ENCODE measurements around the gene LDLRAD2.

LDLRAD2 gene

GRCh38 chr1:21831454-21831970 is 19.4 kb downstream of the LDLRAD2 start:
- Histone ChIP-seq H3K9me3 (ENCODE audit: control insufficient read depth, low read length) (no peaks in the 10 kb centered on the region), H3K27ac (ENCODE audit: insufficient read depth, low read length, poor library complexity, severe bottlenecking) (no peak overlapping the region), H3K4me1 (ENCODE audit: control insufficient read depth, insufficient read depth, low read length, poor library complexity, severe bottlenecking) (no peaks in the 10 kb centered on the region), H3K4me3 (ENCODE audit: insufficient read depth, low read depth, low read length, poor library complexity, severe bottlenecking) (no peak overlapping the region), H3K36me3 (ENCODE audit: control insufficient read depth, insufficient read depth, low read length) (no peaks in the 10 kb centered on the region), H3K27me3 (replicated peaks; ENCODE audit: control insufficient read depth, insufficient read depth, low read length, poor library complexity, severe bottlenecking) (no peaks in the 10 kb centered on the region)
- no peak for DNase-seq

GRCh38 chr1:21833392-21833976 is 21.4 kb downstream of the LDLRAD2 start:
- Histone ChIP-seq H3K36me3 (ENCODE audit: control insufficient read depth, insufficient read depth, low read length) (no peaks in the 10 kb centered on the region), H3K27ac (ENCODE audit: insufficient read depth, low read length, poor library complexity, severe bottlenecking) (no peak overlapping the region), H3K4me3 (ENCODE audit: insufficient read depth, low read depth, low read length, poor library complexity, severe bottlenecking) (no peak overlapping the region), H3K4me1 (ENCODE audit: control insufficient read depth, insufficient read depth, low read length, poor library complexity, severe bottlenecking) (no peaks in the 10 kb centered on the region), H3K9me3 (ENCODE audit: control insufficient read depth, low read length) (no peaks in the 10 kb centered on the region), H3K27me3 (replicated peaks; ENCODE audit: control insufficient read depth, insufficient read depth, low read length, poor library complexity, severe bottlenecking) (no peaks in the 10 kb centered on the region)
- DNase-seq, result no peak

- no peaks in the 10 kb centered on the region for H3K36me3 ChIP-seq (ENCODE audit: control insufficient read depth, insufficient read depth, low read length)
- no peak overlapping the region for H3K27ac ChIP-seq (ENCODE audit: insufficient read depth, low read length, poor library complexity, severe bottlenecking)
- H3K27me3 ChIP-seq (replicated peaks; ENCODE audit: control insufficient read depth, insufficient read depth, low read length, poor library complexity, severe bottlenecking), result no peaks in the 10 kb centered on the region
- no peaks in the 10 kb centered on the region for H3K4me1 ChIP-seq (ENCODE audit: control insufficient read depth, insufficient read depth, low read length, poor library complexity, severe bottlenecking)
- H3K4me3 ChIP-seq (ENCODE audit: insufficient read depth, low read depth, low read length, poor library complexity, severe bottlenecking), result no peak overlapping the region
- H3K9me3 ChIP-seq (ENCODE audit: control insufficient read depth, low read length), result no peaks in the 10 kb centered on the region
- DNase-seq, result no peak
Observed at GRCh38 chr1:21834094-21834493, 22.0 kb downstream of the LDLRAD2 start.

- H3K9me3 ChIP-seq (ENCODE audit: control insufficient read depth, low read length), result no peaks in the 10 kb centered on the region
- DNase-seq, result no peak
- no peak overlapping the region for H3K27ac ChIP-seq (ENCODE audit: insufficient read depth, low read length, poor library complexity, severe bottlenecking)
- H3K27me3 ChIP-seq (replicated peaks; ENCODE audit: control insufficient read depth, insufficient read depth, low read length, poor library complexity, severe bottlenecking), result no peaks in the 10 kb centered on the region
- H3K4me1 ChIP-seq (ENCODE audit: control insufficient read depth, insufficient read depth, low read length, poor library complexity, severe bottlenecking), result no peaks in the 10 kb centered on the region
- H3K36me3 ChIP-seq (ENCODE audit: control insufficient read depth, insufficient read depth, low read length), result no peaks in the 10 kb centered on the region
- no peak overlapping the region for H3K4me3 ChIP-seq (ENCODE audit: insufficient read depth, low read depth, low read length, poor library complexity, severe bottlenecking)
Observed at GRCh38 chr1:21834666-21835065, 22.6 kb downstream of the LDLRAD2 start.

DNA sequence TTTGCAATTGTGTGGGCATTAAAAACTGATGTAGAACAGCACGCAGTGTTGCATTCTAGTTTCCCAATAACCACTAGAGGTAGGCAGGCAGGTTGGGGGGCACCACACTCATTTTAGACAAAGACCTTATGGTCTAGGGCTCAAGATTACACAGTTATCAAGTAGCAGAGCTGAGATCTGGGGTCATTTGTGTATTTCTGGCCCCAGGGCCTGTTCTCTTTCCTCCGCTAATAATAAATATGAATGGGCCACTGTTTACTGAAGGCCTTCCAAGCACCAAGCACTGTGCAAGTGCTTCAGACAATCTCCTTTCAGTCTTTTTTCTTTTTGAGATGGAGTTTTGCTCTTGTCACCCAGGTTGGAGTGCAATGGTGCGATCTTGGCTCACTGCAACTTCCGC is 23.9 kb downstream of the LDLRAD2 start:
- no peaks in the 10 kb centered on the region for H3K27me3 ChIP-seq (replicated peaks; ENCODE audit: control insufficient read depth, insufficient read depth, low read length, poor library complexity, severe bottlenecking)
- H3K4me1 ChIP-seq (ENCODE audit: control insufficient read depth, insufficient read depth, low read length, poor library complexity, severe bottlenecking), result no peaks in the 10 kb centered on the region
- H3K36me3 ChIP-seq (ENCODE audit: control insufficient read depth, insufficient read depth, low read length), result no peaks in the 10 kb centered on the region
- no peaks in the 10 kb centered on the region for H3K9me3 ChIP-seq (ENCODE audit: control insufficient read depth, low read length)
- H3K4me3 ChIP-seq (ENCODE audit: insufficient read depth, low read depth, low read length, poor library complexity, severe bottlenecking), result no peak overlapping the region
- no peak for DNase-seq
- H3K27ac ChIP-seq (ENCODE audit: insufficient read depth, low read length, poor library complexity, severe bottlenecking), result no peak overlapping the region

- Histone ChIP-seq H3K36me3 (ENCODE audit: control insufficient read depth, insufficient read depth, low read length) (no peaks in the 10 kb centered on the region), H3K27me3 (replicated peaks; ENCODE audit: control insufficient read depth, insufficient read depth, low read length, poor library complexity, severe bottlenecking) (no peaks in the 10 kb centered on the region), H3K4me1 (ENCODE audit: control insufficient read depth, insufficient read depth, low read length, poor library complexity, severe bottlenecking) (no peaks in the 10 kb centered on the region), H3K9me3 (ENCODE audit: control insufficient read depth, low read length) (no peaks in the 10 kb centered on the region), H3K27ac (ENCODE audit: insufficient read depth, low read length, poor library complexity, severe bottlenecking) (no peak overlapping the region), H3K4me3 (ENCODE audit: insufficient read depth, low read depth, low read length, poor library complexity, severe bottlenecking) (no peak overlapping the region)
- no peak for DNase-seq
Observed at GRCh38 chr1:21836729-21837128, 24.7 kb downstream of the LDLRAD2 start.

DNA sequence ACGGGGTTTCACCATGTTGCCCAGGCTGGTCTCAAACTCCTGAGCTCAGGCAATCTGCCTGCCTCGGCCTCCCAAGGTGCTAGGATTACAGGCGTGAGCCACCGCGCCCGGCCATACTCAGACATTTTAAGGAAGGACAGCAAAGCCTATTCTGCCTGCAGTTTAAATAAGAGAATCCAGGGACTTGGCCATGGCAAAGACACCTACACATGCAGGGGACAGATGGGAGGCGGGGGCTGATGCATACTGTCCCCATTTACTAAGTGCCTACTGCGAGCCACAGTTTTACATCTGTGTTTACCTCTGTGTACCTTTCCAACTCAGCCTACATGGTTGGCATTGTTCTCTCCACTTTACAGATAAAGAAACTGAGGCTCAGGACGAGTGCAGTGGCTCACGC is 25.4 kb downstream of the LDLRAD2 start:
- DNase-seq, result no peak
- H3K36me3 ChIP-seq (ENCODE audit: control insufficient read depth, insufficient read depth, low read length), result no peaks in the 10 kb centered on the region
- no peak overlapping the region for H3K4me3 ChIP-seq (ENCODE audit: insufficient read depth, low read depth, low read length, poor library complexity, severe bottlenecking)
- H3K27ac ChIP-seq (ENCODE audit: insufficient read depth, low read length, poor library complexity, severe bottlenecking), result no peak overlapping the region
- H3K9me3 ChIP-seq (ENCODE audit: control insufficient read depth, low read length), result no peaks in the 10 kb centered on the region
- H3K4me1 ChIP-seq (ENCODE audit: control insufficient read depth, insufficient read depth, low read length, poor library complexity, severe bottlenecking), result no peaks in the 10 kb centered on the region
- no peaks in the 10 kb centered on the region for H3K27me3 ChIP-seq (replicated peaks; ENCODE audit: control insufficient read depth, insufficient read depth, low read length, poor library complexity, severe bottlenecking)

DNA sequence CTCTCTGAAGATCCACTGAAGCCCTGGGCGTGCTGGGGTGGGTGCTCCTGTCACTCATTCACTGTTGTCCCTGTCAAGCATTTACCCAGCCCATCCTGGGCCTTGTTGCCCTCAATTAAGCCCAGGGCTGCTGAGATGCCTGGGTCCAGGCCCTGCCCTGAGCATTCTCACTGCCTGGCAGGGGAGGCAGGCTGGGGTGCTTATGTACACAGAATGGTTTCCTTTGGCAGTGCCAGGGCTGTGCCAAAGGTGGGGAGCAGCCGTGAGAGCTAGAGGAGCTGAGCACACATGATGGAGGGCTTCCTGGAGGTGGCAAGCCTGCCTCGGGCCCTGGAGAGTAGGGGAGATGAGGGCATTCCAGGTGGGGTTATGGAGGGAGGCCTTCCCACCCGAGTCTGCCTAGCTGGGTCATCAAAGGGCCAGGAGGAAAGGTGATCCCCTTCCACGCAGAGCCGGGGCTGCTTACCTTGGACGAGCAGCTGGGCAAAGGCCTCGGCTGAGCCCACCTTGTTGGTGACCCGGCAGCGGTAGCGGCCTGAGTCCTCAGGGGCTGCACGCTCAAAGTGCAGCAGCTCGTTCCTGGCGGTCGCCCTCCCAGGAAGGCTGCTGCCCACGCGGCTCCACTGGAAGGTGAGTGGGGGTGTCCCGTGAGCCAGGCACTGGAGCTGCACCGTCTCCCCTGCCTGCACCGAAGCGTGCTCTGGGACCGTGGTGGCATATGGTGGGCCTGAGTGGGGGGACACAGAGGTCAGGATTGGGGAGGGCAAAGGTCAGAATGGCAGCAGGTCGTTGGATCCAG is 26.5 kb downstream of the LDLRAD2 start:
- Histone ChIP-seq H3K36me3 (ENCODE audit: control insufficient read depth, insufficient read depth, low read length) (no peaks in the 10 kb centered on the region), H3K9me3 (ENCODE audit: control insufficient read depth, low read length) (no peaks in the 10 kb centered on the region), H3K4me3 (ENCODE audit: insufficient read depth, low read depth, low read length, poor library complexity, severe bottlenecking) (no peak overlapping the region), H3K4me1 (ENCODE audit: control insufficient read depth, insufficient read depth, low read length, poor library complexity, severe bottlenecking) (no peaks in the 10 kb centered on the region), H3K27me3 (replicated peaks; ENCODE audit: control insufficient read depth, insufficient read depth, low read length, poor library complexity, severe bottlenecking) (no peaks in the 10 kb centered on the region), H3K27ac (ENCODE audit: insufficient read depth, low read length, poor library complexity, severe bottlenecking) (no peak overlapping the region)
- no peak for DNase-seq

DNA sequence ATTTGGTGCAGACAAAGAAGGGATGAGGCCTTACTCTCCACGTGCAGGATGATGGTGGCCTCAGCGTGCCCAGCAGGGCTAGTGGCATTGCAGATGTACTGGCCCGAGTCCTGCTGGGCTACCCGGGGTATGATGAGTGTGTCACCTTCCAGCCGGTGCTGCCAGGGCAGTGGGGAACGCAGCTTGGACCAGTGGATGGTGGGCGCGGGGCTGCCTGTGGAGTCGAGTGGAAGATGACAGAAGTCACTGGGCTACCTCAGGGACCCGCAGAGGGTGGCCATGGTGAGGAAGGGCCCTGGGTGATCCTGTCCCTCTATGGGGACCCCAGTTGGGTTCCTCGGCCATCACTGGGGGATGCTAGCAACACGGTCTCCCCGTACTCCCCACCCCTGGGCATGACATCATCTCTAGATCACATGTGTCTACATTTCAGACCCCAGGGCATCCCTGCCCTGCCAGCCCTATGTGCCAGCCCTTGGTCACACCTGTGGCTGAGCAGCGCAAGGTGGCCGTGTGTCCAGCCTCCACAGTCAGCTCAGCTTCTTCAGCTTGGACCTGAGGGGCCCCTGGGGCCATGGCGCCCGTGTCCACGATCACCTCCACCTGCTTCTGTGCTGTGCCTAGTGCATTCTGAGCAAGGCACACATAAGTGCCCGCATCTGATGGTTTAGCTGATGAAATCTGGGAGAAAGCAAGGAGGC is 27.4 kb downstream of the LDLRAD2 start:
- Histone ChIP-seq H3K4me3 (ENCODE audit: insufficient read depth, low read depth, low read length, poor library complexity, severe bottlenecking) (no peak overlapping the region), H3K9me3 (ENCODE audit: control insufficient read depth, low read length) (no peaks in the 10 kb centered on the region), H3K36me3 (ENCODE audit: control insufficient read depth, insufficient read depth, low read length) (no peaks in the 10 kb centered on the region), H3K4me1 (ENCODE audit: control insufficient read depth, insufficient read depth, low read length, poor library complexity, severe bottlenecking) (no peaks in the 10 kb centered on the region), H3K27ac (ENCODE audit: insufficient read depth, low read length, poor library complexity, severe bottlenecking) (no peak overlapping the region), H3K27me3 (replicated peaks; ENCODE audit: control insufficient read depth, insufficient read depth, low read length, poor library complexity, severe bottlenecking) (no peaks in the 10 kb centered on the region)
- no peak for DNase-seq

DNA sequence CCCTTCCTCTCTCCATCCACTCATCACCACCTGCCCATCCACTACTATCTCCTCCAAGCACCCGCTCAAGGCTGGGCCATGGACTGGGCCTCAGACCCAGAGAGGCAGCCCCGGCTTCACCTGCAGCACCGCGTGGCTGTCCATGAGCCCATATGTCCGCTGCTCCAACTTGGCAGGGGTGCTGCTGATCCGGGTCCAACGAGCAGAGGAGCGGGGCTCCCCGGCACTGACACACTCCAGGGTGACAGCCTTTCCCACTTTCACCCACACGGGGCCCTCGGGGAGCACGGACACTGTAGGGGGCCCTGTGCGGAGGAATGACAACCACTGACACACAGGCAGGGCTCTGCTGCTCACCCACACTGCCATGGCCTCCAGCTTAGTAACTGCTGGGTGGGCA is 28.9 kb downstream of the LDLRAD2 start:
- no peak for DNase-seq
- Histone ChIP-seq H3K4me3 (ENCODE audit: insufficient read depth, low read depth, low read length, poor library complexity, severe bottlenecking) (no peak overlapping the region), H3K4me1 (ENCODE audit: control insufficient read depth, insufficient read depth, low read length, poor library complexity, severe bottlenecking) (no peaks in the 10 kb centered on the region), H3K27ac (ENCODE audit: insufficient read depth, low read length, poor library complexity, severe bottlenecking) (no peak overlapping the region), H3K36me3 (ENCODE audit: control insufficient read depth, insufficient read depth, low read length) (no peaks in the 10 kb centered on the region), H3K27me3 (replicated peaks; ENCODE audit: control insufficient read depth, insufficient read depth, low read length, poor library complexity, severe bottlenecking) (no peaks in the 10 kb centered on the region), H3K9me3 (ENCODE audit: control insufficient read depth, low read length) (no peaks in the 10 kb centered on the region)
